Endothelial cell of umbilical vein (primary cell): Measurements from ENCODE around the gene TRPM3. TPM values are rescaled to one million over a fixed set of nuclear protein-coding genes. Genes with fewer than 3 reads are reported as not detected.

Experiments
- BruUV-seq: library from RNA; stranded (reverse); fragments of 400-500 nt; replicated peaks from 2 replicates; lab custom pipeline; 2021; lab: Mats Ljungman, UMichigan
- CTCF ChIA-PET: fragments of 300-600, 350-600 bp; sonication (Branson Sonifier 250); formaldehyde crosslinking; loops from one replicate; lab custom pipeline; 2021; ENCODE audit warnings: antibody characterized with exemption, inconsistent platforms; lab: Charles Lee
- POLR2A ChIA-PET: fragments of 300-600, 350-600 bp; sonication (Branson Sonifier 250); formaldehyde crosslinking; loops from one replicate; lab custom pipeline; 2021; ENCODE audit warnings: antibody characterized with exemption, inconsistent platforms; lab: Charles Lee
- DNase-seq: peaks from one replicate; pipeline ENCODE4 v3.0.0-alpha.2; 2011; ENCODE audit warnings: low read depth, low spot score
- FAIRE-seq: peaks from 2 replicates; lab custom pipeline; 2011; peaks lifted over from hg19 to GRCh38; lab: Jason Lieb, UNC
- H2AFZ ChIP-seq: 2 replicates; pipeline ENCODE4 v1.6.0; 2012; ENCODE audit warnings: low read depth, low read length, control low read depth, inconsistent platforms
- H3K27ac ChIP-seq: 2 replicates; pipeline ENCODE4 v1.5.1; 2011; ENCODE audit warnings: low read depth, mild to moderate bottlenecking, control low read depth, low read length, moderate library complexity; ENCODE audit not compliant: insufficient read depth
- H3K27me3 ChIP-seq, 2 experiments: 2 replicates each; pipeline versions ENCODE4 v1.6.0 to v1.6.1; 2011; ENCODE audit warnings: low read length in 2 of 2, mixed read lengths in 1 of 2; ENCODE audit not compliant: control insufficient read depth in 2 of 2, insufficient read depth in 2 of 2
- H3K36me3 ChIP-seq, 2 experiments: 2 replicates in 1 of 2; 3 replicates in 1 of 2; pipeline ENCODE4 v1.5.1; 2011; ENCODE audit warnings: low read length in 2 of 2, mild to moderate bottlenecking in 1 of 2, moderate library complexity in 1 of 2; ENCODE audit not compliant: control insufficient read depth in 2 of 2, insufficient read depth in 2 of 2; ENCODE audit errors: extremely low read depth in 1 of 2
- H3K4me1 ChIP-seq: 3 replicates; pipeline ENCODE4 v1.5.1; 2011; ENCODE audit warnings: mild to moderate bottlenecking, low read length; ENCODE audit not compliant: control insufficient read depth, insufficient read depth; ENCODE audit errors: extremely low read depth
- H3K4me2 ChIP-seq: 2 replicates; pipeline ENCODE4 v1.6.1; 2011; ENCODE audit warnings: low read length, control low read depth, mixed read lengths; ENCODE audit not compliant: insufficient read depth
- H3K4me3 ChIP-seq, 3 experiments: fragments of 200-600 bp in 1 of 3; sonication (generic), shearing (Covaris generic) in 1 of 3; replicated peaks in 1 of 3; 2 replicates each; pipeline ENCODE4 v1.5.1; 2011 to 2016; ENCODE audit warnings: control low read depth in 3 of 3, low read length in 3 of 3, mild to moderate bottlenecking in 2 of 3, inconsistent platforms in 1 of 3, low read depth in 1 of 3, moderate library complexity in 1 of 3; ENCODE audit not compliant: insufficient read depth in 1 of 3
- H3K79me2 ChIP-seq: 2 replicates; pipeline ENCODE4 v1.6.0; 2012; ENCODE audit warnings: low read length, inconsistent platforms; ENCODE audit not compliant: control insufficient read depth, insufficient read depth
- H3K9ac ChIP-seq: replicated peaks from 2 replicates; pipeline ENCODE3; 2011; ENCODE audit warnings: low read length, control low read depth; ENCODE audit not compliant: insufficient read depth; ENCODE audit errors: extremely low read depth
- H3K9me1 ChIP-seq: replicated peaks from 3 replicates; pipeline ENCODE4 v1.6.0; 2011; ENCODE audit warnings: mild to moderate bottlenecking, low read length; ENCODE audit not compliant: control insufficient read depth, insufficient read depth; ENCODE audit errors: extremely low read depth
- H3K9me3 ChIP-seq: replicated peaks from 2 replicates; pipeline ENCODE4 v1.5.1; 2012; ENCODE audit warnings: low read length, inconsistent platforms; ENCODE audit not compliant: control insufficient read depth, insufficient read depth
- H4K20me1 ChIP-seq: replicated peaks from 2 replicates; pipeline ENCODE3; 2011; ENCODE audit warnings: mild to moderate bottlenecking, low read length; ENCODE audit not compliant: control insufficient read depth, insufficient read depth; ENCODE audit errors: extremely low read depth
- EZH2 ChIP-seq: IDR thresholded peaks from 2 replicates; pipeline ENCODE4 v1.6.1; 2012; ENCODE audit warnings: borderline replicate concordance, low read depth, mild to moderate bottlenecking, moderate library complexity, low read length, inconsistent platforms; ENCODE audit not compliant: severe bottlenecking
- FOS ChIP-seq: IDR thresholded peaks from 2 replicates; pipeline ENCODE4 v1.6.1; 2011; ENCODE audit warnings: mild to moderate bottlenecking, low read length, moderate library complexity, borderline replicate concordance; ENCODE audit not compliant: insufficient read depth
- GATA2 ChIP-seq: IDR thresholded peaks from 2 replicates; pipeline ENCODE4 v1.7.0; 2011; ENCODE audit warnings: low read depth, mild to moderate bottlenecking, moderate library complexity, mixed read lengths, low read length; ENCODE audit not compliant: insufficient read length, insufficient read depth
- JUN ChIP-seq: IDR thresholded peaks from 2 replicates; pipeline ENCODE4 v1.6.1; 2011; ENCODE audit warnings: borderline replicate concordance, low read depth; ENCODE audit not compliant: insufficient read length, insufficient read depth
- MAX ChIP-seq: IDR thresholded peaks from 2 replicates; pipeline ENCODE4 v1.6.1; 2011; ENCODE audit not compliant: insufficient read depth, insufficient read length
- MYC ChIP-seq: IDR thresholded peaks from one replicate; pipeline ENCODE4 v1.6.1; 2011; ENCODE audit warnings: mild to moderate bottlenecking, low read depth, low read length
- POLR2A ChIP-seq: IDR thresholded peaks from 2 replicates; pipeline ENCODE4 v1.6.1; 2012; ENCODE audit warnings: low read depth, mild to moderate bottlenecking, control low read depth, low read length
- POLR2AphosphoS5 ChIP-seq: IDR thresholded peaks from 2 replicates; pipeline ENCODE4 v1.6.1; 2012; ENCODE audit warnings: low read depth, mild to moderate bottlenecking, control low read depth, low read length, moderate library complexity; ENCODE audit not compliant: insufficient read depth
- dilution Hi-C: fragments of 300-500 bp; cut with MboI; formaldehyde crosslinking; loops from one replicate; pipeline ENCODE4 v1.15.0; 2019; ENCODE audit warnings: low sequenced_read_pairs; ENCODE audit not compliant: extremely low pct_ligation_motif_present
- intact Hi-C: fragments of 100-400 bp; cut with micrococcal nuclease; formaldehyde crosslinking; loops from one replicate; pipeline ENCODE4 v1.10.0; 2022
- polyA plus RNA-seq, 4 experiments: library from polyadenylated mRNA; depleted of rRNA in 3 of 4; stranded (reverse) in 3 of 4; unstranded in 1 of 4; fragments of >200 nt; gene quantifications; 2 replicates each; pipeline versions ENCODE4 v1.2.1 to v1.2.3, GENCODE V29; 2011 to 2012; ENCODE audit warnings: missing spikeins in 1 of 4
- total RNA-seq: library from RNA; stranded (reverse); gene quantifications from 2 replicates; pipeline ENCODE4 v1.2.3, GENCODE V29; 2021
- TF ChIP-seq, protein P1 (sequence below), 2 donors: IDR thresholded peaks; 1 replicate in 1 of 2; 2 replicates in 1 of 2; pipeline ENCODE4 v1.5.1; 2011; ENCODE audit warnings: low read length in 2 of 2, mild to moderate bottlenecking in 2 of 2, moderate library complexity in 2 of 2, control low read depth in 1 of 2, inconsistent platforms in 1 of 2, low read depth in 1 of 2; ENCODE audit not compliant: insufficient read depth in 1 of 2; ENCODE audit errors: extremely low read depth in 1 of 2

The TRPM3 gene
- total and polyA plus RNA-seq, 2 donors (not counting 3 experiments of a cell fraction or from before 2014, with no cell fraction given) = 0.17 to 0.33 TPM

DNA sequence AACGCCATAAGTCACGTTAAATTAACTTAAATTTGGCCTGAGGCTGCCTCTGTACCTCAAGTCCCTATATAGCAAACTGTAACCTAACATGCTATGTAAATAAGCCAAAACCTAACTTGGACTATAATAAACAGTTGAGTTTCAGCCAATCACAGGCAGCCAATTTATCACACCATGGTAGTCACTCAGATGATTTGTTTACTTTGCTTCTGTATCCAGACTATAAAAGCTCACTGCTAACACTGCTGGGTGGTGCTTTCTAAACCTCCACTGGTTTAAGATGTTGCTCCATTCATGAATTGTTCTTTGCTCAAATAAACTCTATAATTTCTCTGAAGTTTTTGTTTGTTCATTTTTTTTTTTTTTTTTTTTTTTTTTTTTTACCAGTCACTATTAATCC is 62.8 kb downstream of the TRPM3 start:
- dilution Hi-C loops = no loop called here
- Histone ChIP-seq H3K9me1 (no peaks in the 10 kb centered on the region), H3K79me2 (no peaks in the 10 kb centered on the region), H3K27me3 (no peaks in the 10 kb centered on the region), H3K9ac (no peak overlapping the region), H2AFZ (no peak overlapping the region), H4K20me1 (no peaks in the 10 kb centered on the region), H3K4me3 (no peak overlapping the region), H3K36me3 (no peaks in the 10 kb centered on the region), H3K4me1 (no peaks in the 10 kb centered on the region), H3K27ac (no peak overlapping the region), H3K9me3 (no peaks in the 10 kb centered on the region), H3K4me2 (no peak overlapping the region)
- no peak for FAIRE-seq
- DNase-seq = no peak
- BruUV-seq = no TSS peak
- ChIA-PET POLR2A (no interaction called here), CTCF (interaction anchor here (1.4 kb wide), 1 partner anchor 22 kb away, joined by 3 read pairs; no protein-coding TSS in a partner anchor)
- no peak for TF ChIP-seq POLR2A
- no peak for TF ChIP-seq EZH2
- TF ChIP-seq POLR2AphosphoS5 = no peak
- TF ChIP-seq, protein P1, sequence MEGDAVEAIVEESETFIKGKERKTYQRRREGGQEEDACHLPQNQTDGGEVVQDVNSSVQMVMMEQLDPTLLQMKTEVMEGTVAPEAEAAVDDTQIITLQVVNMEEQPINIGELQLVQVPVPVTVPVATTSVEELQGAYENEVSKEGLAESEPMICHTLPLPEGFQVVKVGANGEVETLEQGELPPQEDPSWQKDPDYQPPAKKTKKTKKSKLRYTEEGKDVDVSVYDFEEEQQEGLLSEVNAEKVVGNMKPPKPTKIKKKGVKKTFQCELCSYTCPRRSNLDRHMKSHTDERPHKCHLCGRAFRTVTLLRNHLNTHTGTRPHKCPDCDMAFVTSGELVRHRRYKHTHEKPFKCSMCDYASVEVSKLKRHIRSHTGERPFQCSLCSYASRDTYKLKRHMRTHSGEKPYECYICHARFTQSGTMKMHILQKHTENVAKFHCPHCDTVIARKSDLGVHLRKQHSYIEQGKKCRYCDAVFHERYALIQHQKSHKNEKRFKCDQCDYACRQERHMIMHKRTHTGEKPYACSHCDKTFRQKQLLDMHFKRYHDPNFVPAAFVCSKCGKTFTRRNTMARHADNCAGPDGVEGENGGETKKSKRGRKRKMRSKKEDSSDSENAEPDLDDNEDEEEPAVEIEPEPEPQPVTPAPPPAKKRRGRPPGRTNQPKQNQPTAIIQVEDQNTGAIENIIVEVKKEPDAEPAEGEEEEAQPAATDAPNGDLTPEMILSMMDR (IDR thresholded peaks at IDR 0.05; ENCODE audit: extremely low read depth in 1 of 2, insufficient read depth in 1 of 2, low read depth in 1 of 2, low read length in 2 of 2) = no peak
- no peak for TF ChIP-seq MAX
- no peak for TF ChIP-seq GATA2
- TF ChIP-seq MYC = no peak
- TF ChIP-seq FOS = no peak
- TF ChIP-seq JUN = no peak
- intact Hi-C loops = no loop called here
